HG03196 (cell line): ENCODE measurements around the gene WDFY2.

ENCODE experiments used
- ATAC-seq: cut with Tn5 transposase; IDR thresholded peaks from one replicate; pipeline ENCODE4 v1.9.1; 2021; ENCODE audit not compliant: unreplicated experiment

The WDFY2 gene

GRCh38 chr13:51600703-51601102, 16.4 kb downstream of the WDFY2 start:
- ATAC-seq: no peak

GRCh38 chr13:51601601-51602565, 17.6 kb downstream of the WDFY2 start:
- ATAC-seq: no peak

DNA sequence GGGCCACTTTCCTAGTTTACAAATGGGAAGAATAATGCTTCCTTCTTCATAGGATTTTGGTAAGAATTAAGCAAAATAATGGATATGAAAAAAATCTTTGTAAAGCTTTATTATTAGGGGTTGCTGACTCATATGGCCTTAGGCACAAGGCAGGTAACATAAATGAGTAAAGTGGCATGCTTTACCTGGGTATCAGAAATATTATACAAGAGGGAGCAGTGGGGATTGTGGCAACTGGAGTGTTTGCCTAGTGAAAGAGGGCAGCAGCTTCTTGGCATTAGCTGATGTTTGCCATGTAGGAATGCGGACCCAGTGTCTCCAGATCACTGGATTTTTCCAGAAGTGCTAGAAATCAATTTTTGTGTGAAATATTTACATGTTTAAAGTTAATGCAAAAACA, 19.5 kb downstream of the WDFY2 start:
- ATAC-seq: no peak

DNA sequence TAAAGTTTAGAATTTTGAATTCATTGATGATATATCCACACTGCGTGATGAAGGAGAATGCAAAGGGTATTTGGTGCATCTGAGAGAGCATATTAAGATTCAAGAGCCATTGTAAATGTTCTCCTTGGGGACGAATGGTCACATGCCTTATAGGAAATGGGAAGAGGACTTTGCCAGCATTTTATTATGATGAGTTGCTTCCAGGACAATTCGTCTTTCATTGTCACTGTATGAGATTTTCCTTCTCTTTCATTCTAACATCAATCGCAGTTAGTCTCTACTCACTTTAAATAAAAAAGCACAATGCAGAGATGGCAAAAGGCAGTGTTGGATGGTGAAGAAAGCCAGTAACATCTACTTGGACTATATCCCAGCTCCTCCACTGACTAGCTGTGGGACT, 21.4 kb downstream of the WDFY2 start:
- no peak for ATAC-seq

DNA sequence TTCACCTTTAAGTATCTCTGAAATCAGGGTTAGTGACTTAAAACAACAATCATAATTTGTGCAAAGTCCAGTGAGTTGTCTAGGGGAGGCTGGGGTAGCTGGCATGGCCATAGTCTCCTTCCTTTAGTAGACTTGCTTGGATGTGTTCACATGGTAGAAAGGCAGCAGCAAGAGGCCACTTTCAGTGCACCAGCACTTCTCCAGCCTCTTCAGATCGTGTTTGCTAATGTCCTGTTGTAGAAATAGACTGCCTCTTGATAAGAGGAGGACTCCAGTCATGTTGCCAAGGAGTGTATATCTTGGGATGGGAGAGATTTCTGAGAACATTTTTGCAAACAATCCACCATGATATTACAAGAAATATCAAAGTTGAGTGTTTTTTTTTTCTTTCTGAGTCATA, 22.9 kb downstream of the WDFY2 start:
- no peak for ATAC-seq

GRCh38 chr13:51608857-51609406, 24.7 kb downstream of the WDFY2 start:
- no peak for ATAC-seq

DNA sequence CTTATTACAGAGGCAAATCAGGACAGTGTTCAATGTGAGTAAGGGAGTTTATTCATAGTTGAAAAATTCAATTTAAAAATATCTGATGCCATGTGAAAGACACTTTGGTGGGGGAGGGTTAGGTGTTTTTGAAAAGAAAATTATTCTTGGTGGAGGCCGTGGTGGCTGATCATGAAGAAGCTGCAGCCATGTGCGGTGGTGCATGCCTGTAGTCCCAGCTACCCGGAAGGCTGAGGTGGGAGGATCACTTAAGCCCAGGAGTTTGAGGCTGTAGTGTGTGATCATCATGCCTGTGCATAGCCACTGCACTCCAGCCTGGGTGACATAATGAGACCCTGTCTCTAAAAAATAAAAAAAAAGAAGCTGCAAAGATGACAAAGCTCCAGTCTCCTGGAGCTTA, 28.6 kb downstream of the WDFY2 start:
- ATAC-seq: no peak

GRCh38 chr13:51613535-51613934, 29.3 kb downstream of the WDFY2 start:
- ATAC-seq: no peak

DNA sequence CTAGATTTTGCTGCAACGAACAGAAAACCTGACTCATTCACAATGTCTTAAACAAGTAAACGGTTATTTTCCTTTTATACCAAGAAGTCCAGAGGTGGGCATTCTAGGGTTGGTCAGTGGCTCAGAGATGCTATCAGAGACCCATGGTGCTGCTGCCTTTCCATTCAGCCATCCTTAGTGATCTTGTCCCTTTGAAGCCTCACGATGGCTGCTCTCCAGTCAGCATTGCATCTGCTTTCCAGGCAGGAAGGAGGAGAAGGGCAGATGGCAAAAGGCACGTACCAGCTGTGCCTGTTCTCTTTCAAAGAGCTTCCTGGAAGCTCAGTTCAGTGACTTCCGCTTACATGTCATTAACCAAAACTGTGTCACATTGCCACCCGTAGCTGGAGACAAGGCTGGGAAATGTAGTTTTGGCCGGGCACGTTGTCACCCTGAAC, 30.1 kb downstream of the WDFY2 start:
- ATAC-seq: peak; percentile 70

DNA sequence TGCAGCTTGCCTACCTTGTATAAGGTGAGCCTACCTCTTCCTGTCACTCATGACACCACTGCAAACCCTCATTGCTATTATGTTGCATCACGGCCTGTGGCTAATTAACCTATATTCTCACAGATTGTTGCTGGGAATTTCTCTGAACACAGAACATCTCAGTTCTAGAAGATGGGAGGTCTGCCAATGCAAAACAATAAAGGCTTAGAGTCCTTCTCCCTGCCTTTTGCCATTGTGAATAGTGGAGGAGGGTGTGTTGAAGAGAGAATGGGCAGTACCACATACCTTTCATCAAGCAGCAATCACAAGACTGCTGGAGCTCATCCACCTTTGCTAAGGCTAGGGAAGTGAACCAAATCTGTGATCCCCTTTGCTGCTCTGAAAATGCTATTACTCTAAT, 34.4 kb downstream of the WDFY2 start:
- no peak for ATAC-seq

DNA sequence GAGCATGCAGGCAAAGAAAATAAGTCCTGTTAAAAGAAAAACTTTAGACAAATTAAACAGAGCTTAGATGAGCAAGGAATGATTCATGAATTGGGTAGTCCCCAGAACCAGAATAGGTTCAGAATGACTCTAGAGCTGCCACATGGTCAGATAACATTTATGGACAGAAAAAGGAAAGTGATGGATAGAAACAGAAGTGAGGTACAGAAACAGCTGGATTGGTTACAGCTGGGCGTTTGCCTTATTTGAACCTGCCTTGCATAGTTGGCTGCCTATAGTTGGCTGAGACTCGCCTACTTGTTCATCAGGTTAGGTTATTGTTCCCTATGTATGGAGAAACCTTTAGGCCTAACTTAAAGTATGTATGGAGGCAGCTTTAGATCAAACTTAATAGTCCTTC, 35.4 kb downstream of the WDFY2 start:
- ATAC-seq: peak; percentile 44

GRCh38 chr13:51620165-51620983, 36.1 kb downstream of the WDFY2 start:
- no peak for ATAC-seq

DNA sequence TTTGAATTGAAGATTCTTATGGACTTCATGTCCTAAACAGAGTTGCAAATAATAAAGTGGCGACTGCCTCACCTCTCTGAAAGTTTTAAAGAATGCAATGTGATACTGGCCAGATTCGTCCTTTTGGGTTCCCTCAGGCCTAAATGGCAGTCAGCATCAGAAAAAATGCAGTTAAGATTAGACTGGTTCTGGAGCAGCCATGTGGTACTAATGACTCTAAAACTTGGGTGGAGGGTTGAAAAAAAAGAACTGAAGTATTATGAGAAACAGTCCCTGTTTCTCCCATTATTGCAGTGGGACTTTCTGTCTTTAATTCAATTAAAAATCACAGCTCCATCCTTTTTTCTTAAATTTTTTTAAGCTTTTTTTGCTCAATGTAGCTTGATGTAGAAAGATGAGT, 37.3 kb downstream of the WDFY2 start:
- ATAC-seq: no peak

- ATAC-seq: no peak
Measured at GRCh38 chr13:51623473-51623872, 39.2 kb downstream of the WDFY2 start.

DNA sequence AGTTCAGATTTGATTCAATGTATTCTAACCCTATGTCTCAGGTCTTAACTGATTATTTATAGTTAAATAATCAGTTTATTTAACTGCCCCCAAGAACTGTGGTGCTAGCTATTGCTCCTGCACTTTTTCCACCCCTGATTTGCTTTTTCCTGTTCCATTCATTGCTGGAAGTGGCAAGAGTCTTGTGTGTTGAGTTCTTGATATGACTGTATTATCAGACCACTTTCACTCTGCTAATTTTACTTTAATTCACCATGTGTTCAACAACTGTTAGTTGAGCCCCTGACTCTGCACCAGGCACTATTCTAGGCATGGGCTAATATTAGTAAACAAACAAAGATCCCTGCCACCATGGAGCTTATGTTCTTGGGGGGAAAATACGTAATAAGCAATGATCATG, 39.9 kb downstream of the WDFY2 start:
- no peak for ATAC-seq

GRCh38 chr13:51624695-51625345, 40.6 kb downstream of the WDFY2 start:
- no peak for ATAC-seq

GRCh38 chr13:51625555-51626345, 41.5 kb downstream of the WDFY2 start:
- ATAC-seq: no peak

- no peak for ATAC-seq
Measured at GRCh38 chr13:51626749-51627148, 42.5 kb downstream of the WDFY2 start.

- no peak for ATAC-seq
Measured at GRCh38 chr13:51628059-51628852, 44.0 kb downstream of the WDFY2 start.
